Glomerular visceral epithelial cell (primary cell): ENCODE data around the gene PDCD1LG2.
"Not testable (repeated sequence)": the region's sequence is repeated elsewhere in the genome, so short reads cannot be mapped to it uniquely, and the experiment has no call there.

Source experiments
- DNase-seq: peaks from one replicate; pipeline ENCODE4 v3.0.0-alpha.2; 2016; ENCODE audit errors: extremely low spot score

Gene PDCD1LG2

GRCh38 chr9:5493679-5494511 lies 16.4 kb upstream of the PDCD1LG2 start:
- peak; percentile 84 for DNase-seq

- not testable (repeated sequence) for DNase-seq
These were observed 15.6 kb upstream of the PDCD1LG2 start for GRCh38 chr9:5494765-5495164.

GRCh38 chr9:5499157-5499556 lies 11.2 kb upstream of the PDCD1LG2 start:
- DNase-seq: no peak

DNA sequence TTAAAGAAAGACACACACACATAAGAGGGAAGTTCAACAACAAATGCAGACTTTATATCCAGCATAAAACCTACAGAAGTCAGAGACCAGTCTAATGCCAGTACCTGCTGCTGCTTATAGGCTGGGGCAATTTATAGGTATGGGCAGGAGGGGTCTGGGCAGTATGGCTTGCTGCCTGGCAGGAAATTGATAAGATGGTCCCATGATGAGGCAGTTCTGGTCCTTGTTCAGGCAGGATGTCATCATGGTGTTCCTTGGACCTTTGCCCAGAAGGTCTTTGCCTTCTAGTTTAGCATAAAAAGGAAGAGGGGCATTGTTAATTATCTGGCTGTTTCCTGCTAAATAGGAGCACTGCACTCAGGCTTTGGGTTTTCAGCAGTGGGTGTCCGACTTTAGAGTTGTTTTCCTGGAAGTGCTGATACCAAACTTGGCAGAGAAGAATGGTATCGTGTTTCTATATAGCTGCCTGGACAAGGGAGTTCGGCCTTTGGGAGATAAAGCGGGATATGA lies 10.4 kb upstream of the PDCD1LG2 start:
- DNase-seq: peak; percentile 56

GRCh38 chr9:5500441-5501235 lies 9.7 kb upstream of the PDCD1LG2 start:
- peak; percentile 92 for DNase-seq

GRCh38 chr9:5502553-5502952 lies 7.8 kb upstream of the PDCD1LG2 start:
- no peak for DNase-seq

DNA sequence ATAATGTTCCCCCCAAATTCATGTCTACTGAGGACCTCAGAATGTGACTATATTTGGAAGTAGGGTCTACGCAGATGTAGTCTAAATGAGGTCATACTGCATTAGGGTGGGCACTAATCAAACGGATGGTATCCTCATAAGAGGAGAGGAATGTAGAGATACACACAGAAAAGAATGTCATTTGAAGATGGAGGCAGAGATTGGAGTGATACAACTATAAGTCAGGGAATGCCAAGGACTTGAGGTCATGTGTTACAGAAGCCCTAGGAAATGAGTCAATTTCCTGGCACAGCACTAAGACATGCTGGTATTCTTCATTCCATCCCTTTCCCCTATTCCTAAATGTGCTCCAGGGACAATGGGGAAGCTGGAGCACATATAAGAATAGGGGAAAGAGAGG lies 758 bp upstream of the PDCD1LG2 start:
- DNase-seq: peak; percentile 95

DNA sequence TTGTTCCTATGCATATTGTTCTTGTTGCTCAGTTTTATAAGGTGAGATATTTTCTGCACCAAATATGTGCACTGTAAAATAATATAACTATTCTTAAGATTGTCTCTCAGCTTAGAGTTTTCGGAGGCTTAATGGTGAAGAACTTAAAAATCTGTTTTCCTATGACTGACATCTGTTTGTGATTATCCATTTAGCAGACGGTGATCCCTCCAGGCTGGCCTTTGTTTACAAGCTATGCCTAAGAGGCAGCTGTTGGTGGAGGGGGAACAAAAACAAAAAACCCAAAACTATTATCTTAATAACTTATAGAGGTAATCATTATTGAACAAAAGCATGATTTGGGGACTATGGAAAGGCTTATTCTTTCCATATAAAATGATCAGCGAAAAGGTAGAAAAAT lies 658 bp downstream of the PDCD1LG2 start:
- DNase-seq: no peak

DNA sequence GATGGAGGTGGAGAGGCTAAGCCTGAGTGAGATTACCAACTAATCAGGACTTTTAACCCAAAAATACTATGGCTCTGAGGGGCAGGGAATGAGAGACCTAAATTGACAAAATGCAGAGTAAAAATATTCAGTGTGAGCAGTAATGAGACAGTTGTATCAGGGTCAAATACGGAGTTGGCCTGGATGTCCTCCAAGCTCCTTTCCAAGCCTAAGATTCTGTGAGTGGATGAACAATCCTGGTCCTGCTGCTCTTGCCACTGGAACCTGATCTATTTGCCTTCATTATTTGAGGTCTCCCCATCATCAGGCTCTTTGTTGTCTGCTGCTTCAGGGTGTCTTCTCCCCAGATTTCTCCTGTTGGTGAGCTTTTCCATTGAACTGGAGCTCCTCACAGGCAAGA lies 1.1 kb downstream of the PDCD1LG2 start:
- DNase-seq: no peak

GRCh38 chr9:5511935-5512580 lies 1.7 kb downstream of the PDCD1LG2 start:
- no peak for DNase-seq

- no peak for DNase-seq
These were observed 2.5 kb downstream of the PDCD1LG2 start for GRCh38 chr9:5512658-5513452.

GRCh38 chr9:5513966-5514616 lies 3.8 kb downstream of the PDCD1LG2 start:
- DNase-seq: no peak

GRCh38 chr9:5514617-5515260 lies 4.4 kb downstream of the PDCD1LG2 start:
- peak; percentile 86 for DNase-seq

GRCh38 chr9:5515261-5515650 lies 4.9 kb downstream of the PDCD1LG2 start:
- DNase-seq: peak; percentile 80

- DNase-seq: no peak
These were observed 6.3 kb downstream of the PDCD1LG2 start for GRCh38 chr9:5516453-5517220.

DNA sequence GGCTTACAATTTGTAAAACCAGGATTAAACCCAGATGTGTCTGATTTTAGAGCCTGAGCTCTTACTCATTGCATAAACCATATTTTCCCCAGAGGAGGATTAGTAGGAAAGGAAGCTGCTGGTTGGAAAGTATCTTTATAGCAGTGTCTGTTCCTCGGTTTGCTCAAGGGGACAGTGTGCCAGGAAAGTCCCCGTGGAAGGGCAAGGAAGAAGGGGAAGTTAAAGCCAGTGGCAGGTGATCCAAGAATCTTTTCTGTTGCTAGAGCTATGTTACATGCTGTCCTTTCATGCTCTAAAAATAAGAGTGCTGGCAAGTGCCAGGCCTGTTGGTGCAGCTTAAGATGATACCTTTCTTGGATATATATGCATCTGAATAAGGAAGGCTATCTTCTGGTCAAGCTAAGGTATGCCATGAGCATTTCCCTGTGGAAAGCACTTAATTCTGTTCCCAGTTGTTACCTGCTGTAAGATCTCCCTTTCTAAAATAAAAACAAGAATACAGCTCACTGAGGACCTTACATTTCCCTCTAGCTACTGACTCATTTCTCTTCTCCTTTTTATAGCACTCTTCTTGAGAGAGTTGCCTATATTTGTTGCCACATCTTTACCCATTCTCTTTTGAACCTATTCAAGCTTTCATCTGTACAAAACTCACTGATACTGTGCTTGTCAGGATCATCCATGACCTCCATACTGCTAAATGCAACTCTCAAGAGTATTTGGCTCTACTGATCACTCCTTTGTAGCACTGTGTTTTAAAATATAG lies 8.0 kb downstream of the PDCD1LG2 start:
- no peak for DNase-seq

GRCh38 chr9:5518937-5519319 lies 8.6 kb downstream of the PDCD1LG2 start:
- no peak for DNase-seq

- DNase-seq: no peak
These were observed 13.8 kb downstream of the PDCD1LG2 start for GRCh38 chr9:5524090-5524489.

DNA sequence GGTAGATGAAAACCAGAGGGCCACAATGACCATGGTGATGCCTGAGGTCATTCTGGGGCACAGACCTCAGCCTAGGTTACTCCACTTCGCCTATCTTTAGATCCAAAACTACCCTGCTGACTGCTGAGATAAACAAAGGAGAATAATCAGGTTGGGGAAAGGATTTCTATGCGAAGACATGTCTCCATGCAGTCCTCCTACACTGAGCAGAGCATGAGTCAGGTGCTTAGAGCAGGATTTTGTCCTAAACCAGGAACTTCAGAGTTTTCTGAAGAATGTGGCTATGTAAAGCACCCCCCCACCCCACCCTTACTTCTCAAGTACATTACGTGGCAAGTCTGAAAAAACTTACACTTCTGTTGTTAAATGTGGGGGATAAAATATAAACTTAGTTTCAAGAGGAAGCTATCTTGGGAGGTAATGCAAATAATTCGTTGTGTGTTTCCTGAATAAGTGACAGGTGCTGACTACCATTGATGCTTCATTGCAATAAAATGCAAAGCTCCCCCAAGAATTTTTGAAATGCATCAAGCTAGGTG lies 19.4 kb downstream of the PDCD1LG2 start:
- DNase-seq: peak; percentile 68
